CD14-positive monocyte (primary cell): Measurements from ENCODE around the gene GRK3. TPM values are rescaled to one million over a fixed set of nuclear protein-coding genes. Genes with fewer than 3 reads are reported as not detected.
"Not testable (repeated sequence)": the region's sequence is repeated elsewhere in the genome, so short reads cannot be mapped to it uniquely, and the experiment has no call there.

Source experiments
- DNase-seq, 3 donors: peaks; one replicate each; pipeline ENCODE4 v3.0.0-alpha.2; 2011 to 2022
- H2AFZ ChIP-seq: 2 replicates; pipeline ENCODE4 v1.6.0; 2012; ENCODE audit warnings: mild to moderate bottlenecking, low read depth, low read length, inconsistent platforms; ENCODE audit not compliant: insufficient read depth, poor library complexity, severe bottlenecking
- H3K27ac ChIP-seq, 2 donors: 1 replicate in 1 of 2; 2 replicates in 1 of 2; pipeline ENCODE4 v1.5.1; 2012 to 2013; ENCODE audit warnings: low read length in 2 of 2, control low read depth in 1 of 2, inconsistent platforms in 1 of 2, low read depth in 1 of 2, mild to moderate bottlenecking in 1 of 2
- H3K27me3 ChIP-seq, 2 donors: one replicate each; pipeline versions ENCODE4 v1.6.0 to v1.6.1; 2011 to 2013; ENCODE audit warnings: low read length in 2 of 2; ENCODE audit not compliant: control insufficient read depth in 2 of 2, insufficient read depth in 2 of 2
- H3K36me3 ChIP-seq, 2 donors: replicated peaks in 1 of 2; 1 replicate in 1 of 2; 2 replicates in 1 of 2; pipeline versions ENCODE4 v1.5.1 to v1.6.1; 2012 to 2013; ENCODE audit warnings: low read length in 2 of 2, control low read depth in 1 of 2, inconsistent platforms in 1 of 2, mild to moderate bottlenecking in 1 of 2; ENCODE audit not compliant: insufficient read depth in 2 of 2, control insufficient read depth in 1 of 2
- H3K4me1 ChIP-seq, 2 donors: 1 replicate in 1 of 2; 2 replicates in 1 of 2; pipeline versions ENCODE4 v1.5.1 to v1.6.1; 2012 to 2013; ENCODE audit warnings: low read length in 2 of 2, control low read depth in 1 of 2, inconsistent platforms in 1 of 2, mild to moderate bottlenecking in 1 of 2, moderate library complexity in 1 of 2; ENCODE audit not compliant: insufficient read depth in 2 of 2, control insufficient read depth in 1 of 2
- H3K4me2 ChIP-seq: replicated peaks from 2 replicates; pipeline ENCODE3; 2012; ENCODE audit warnings: low read length, moderate library complexity, mild to moderate bottlenecking; ENCODE audit not compliant: poor library complexity, severe bottlenecking; ENCODE audit errors: extremely low read depth
- H3K4me3 ChIP-seq, 3 experiments: fragments of 200-600 bp in 1 of 3; sonication (generic) in 1 of 3; replicated peaks in 1 of 3; 1 replicate in 2 of 3; 2 replicates in 1 of 3; pipeline ENCODE4 v1.5.1; 2011 to 2013; ENCODE audit warnings: low read length in 3 of 3, mild to moderate bottlenecking in 3 of 3, control low read depth in 2 of 3, low read depth in 2 of 3, inconsistent platforms in 1 of 3, moderate library complexity in 1 of 3
- H3K79me2 ChIP-seq: 2 replicates; pipeline ENCODE4 v1.6.0; 2012; ENCODE audit warnings: mild to moderate bottlenecking, control low read depth, inconsistent platforms, low read length, moderate library complexity; ENCODE audit not compliant: insufficient read depth
- H3K9ac ChIP-seq: 2 replicates; pipeline ENCODE4 v1.6.0; 2017; ENCODE audit warnings: low read length, mild to moderate bottlenecking; ENCODE audit not compliant: insufficient read depth, poor library complexity, severe bottlenecking
- H3K9me3 ChIP-seq, 2 donors: replicated peaks in 1 of 2; 1 replicate in 1 of 2; 2 replicates in 1 of 2; pipeline versions ENCODE4 v1.5.1 to v1.6.1; 2012 to 2013; ENCODE audit warnings: low read length in 2 of 2, control low read depth in 1 of 2; ENCODE audit not compliant: control insufficient read depth in 1 of 2, insufficient read depth in 1 of 2
- H4K20me1 ChIP-seq: 2 replicates; pipeline ENCODE4 v1.6.0; 2012; ENCODE audit warnings: mild to moderate bottlenecking, low read length, control low read depth, moderate library complexity; ENCODE audit not compliant: insufficient read depth
- H3K27ac Mint-ChIP-seq, 7 donors: one replicate each; pipeline ENCODE4 v1.8.0; 2020; ENCODE audit warnings: mild to moderate bottlenecking in 7 of 7, mixed read lengths in 7 of 7, moderate library complexity in 6 of 7, inconsistent platforms in 2 of 7
- H3K27me3 Mint-ChIP-seq, 3 donors: one replicate each; pipeline ENCODE4 v1.8.0; 2021 to 2022; ENCODE audit warnings: low read depth in 3 of 3, mild to moderate bottlenecking in 3 of 3, mixed read lengths in 3 of 3, moderate library complexity in 3 of 3, inconsistent platforms in 1 of 3
- H3K36me3 Mint-ChIP-seq, 2 donors: one replicate each; pipeline ENCODE4 v1.8.0; 2020; ENCODE audit warnings: mixed read lengths in 2 of 2, inconsistent platforms in 1 of 2, mild to moderate bottlenecking in 1 of 2
- H3K4me1 Mint-ChIP-seq: one replicate; pipeline ENCODE4 v1.8.0; 2020; ENCODE audit warnings: mild to moderate bottlenecking, mixed read lengths
- H3K4me3 Mint-ChIP-seq, 2 donors: one replicate each; pipeline ENCODE4 v1.8.0; 2020; ENCODE audit warnings: mild to moderate bottlenecking in 2 of 2, mixed read lengths in 2 of 2, moderate library complexity in 1 of 2
- H3K9me3 Mint-ChIP-seq, 7 donors: one replicate each; pipeline ENCODE4 v1.8.0; 2020 to 2022; ENCODE audit warnings: mixed read lengths in 7 of 7, mild to moderate bottlenecking in 6 of 7, moderate library complexity in 6 of 7, inconsistent platforms in 2 of 7
- WGBS: methylation state at CpG from one replicate; pipeline ENCODE4 v1.1.5; 2013; ENCODE audit warnings: missing lambda C conversion rate; ENCODE audit not compliant: insufficient coverage; 5-methylcytosine and 5-hydroxymethylcytosine counted together
- intact Hi-C, 2 donors: fragments of 100-400 bp; cut with micrococcal nuclease; formaldehyde crosslinking; loops; one replicate each; pipeline versions ENCODE4 v1.15.0 to v1.15.1; 2023
- polyA plus RNA-seq, 3 donors: library from polyadenylated mRNA; depleted of rRNA in 1 of 3; unstranded in 2 of 3; stranded (reverse) in 1 of 3; fragments of 300-500 nt in 2 of 3; fragments of >200 nt in 1 of 3; fragmentation: Illumina TruSeq in 2 of 3; gene quantifications; 1 replicate in 2 of 3; 2 replicates in 1 of 3; pipeline ENCODE4 v1.2.3, GENCODE V29; 2012 to 2021

The GRK3 gene
- polyA plus RNA-seq, 3 donors: 8.3 to 33.3 (median 9.6) TPM

GRCh38 chr22:25613131-25613530, 48.7 kb downstream of the GRK3 start:
- H3K4me1 Mint-ChIP-seq, intact Hi-C loops, H3K27me3 Mint-ChIP-seq, H2AFZ ChIP-seq, H3K4me2 ChIP-seq, DNase-seq, H3K4me3 Mint-ChIP-seq, H3K4me1 ChIP-seq, H3K27me3 ChIP-seq, H3K4me3 ChIP-seq, H3K9ac ChIP-seq, H3K27ac Mint-ChIP-seq, H3K9me3 ChIP-seq, H3K27ac ChIP-seq: not testable (repeated sequence)
- H3K79me2 ChIP-seq: peaks cover 84% of the 10 kb centered on the region
- peaks cover 8 to 35% of the 10 kb centered on the region in 2 donors for H3K36me3 ChIP-seq
- no CpG with 5 or more reads among the region's 3 CpGs for WGBS
- Mint-ChIP-seq H3K36me3 (peaks cover 34 to 49% of the 10 kb centered on the region in 2 donors), H3K9me3 (peaks cover 0 to 16% (median 6%) of the 10 kb centered on the region in 7 donors)
- H4K20me1 ChIP-seq: peaks cover 97% of the 10 kb centered on the region

DNA sequence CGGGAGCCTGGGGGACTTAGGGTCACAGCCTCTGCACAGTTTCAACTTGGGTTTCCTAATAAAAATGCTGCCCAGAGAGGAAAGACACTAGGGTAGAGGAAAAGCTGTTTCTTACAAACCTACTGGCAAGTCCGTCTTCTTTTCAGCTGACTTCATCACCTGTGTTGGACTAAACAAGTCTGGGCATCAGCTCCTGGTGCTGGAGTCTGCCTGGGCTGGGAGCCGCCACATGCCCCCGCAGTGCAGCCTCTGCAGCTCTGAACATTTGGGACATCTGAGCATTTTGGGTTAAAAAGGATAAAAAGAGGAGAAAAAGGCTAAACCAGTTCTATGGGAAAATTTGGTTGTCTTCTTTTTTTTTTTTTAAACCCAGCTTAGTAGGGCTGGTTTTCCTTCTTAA, 49.1 kb downstream of the GRK3 start:
- H3K27me3 Mint-ChIP-seq, intact Hi-C loops, H3K4me3 ChIP-seq, DNase-seq, H3K27me3 ChIP-seq, H3K4me1 Mint-ChIP-seq, H3K4me3 Mint-ChIP-seq, H3K9ac ChIP-seq, H2AFZ ChIP-seq, H3K4me2 ChIP-seq, H3K4me1 ChIP-seq, H3K9me3 ChIP-seq, H3K27ac ChIP-seq: not testable (repeated sequence)
- Mint-ChIP-seq H3K9me3 (peaks cover 0 to 16% (median 6%) of the 10 kb centered on the region in 7 donors), H3K36me3 (peaks cover 33 to 47% of the 10 kb centered on the region in 2 donors), H3K27ac (peak overlapping the region in 1 of 7 donors; percentile 57)
- peaks cover 84% of the 10 kb centered on the region for H3K79me2 ChIP-seq
- peaks cover 8 to 31% of the 10 kb centered on the region in 2 donors for H3K36me3 ChIP-seq
- WGBS: 100% methylated on average over 1 of the region's 4 CpGs
- H4K20me1 ChIP-seq: peaks cover 97% of the 10 kb centered on the region

GRCh38 chr22:25614791-25615190, 50.3 kb downstream of the GRK3 start:
- H3K27ac Mint-ChIP-seq, H3K27ac ChIP-seq, H2AFZ ChIP-seq, H3K4me1 ChIP-seq, H3K4me2 ChIP-seq, intact Hi-C loops, H3K9me3 ChIP-seq, H3K4me1 Mint-ChIP-seq, H3K4me3 Mint-ChIP-seq, H3K9ac ChIP-seq, H3K4me3 ChIP-seq, DNase-seq, H3K27me3 ChIP-seq, H3K27me3 Mint-ChIP-seq: not testable (repeated sequence)
- Histone ChIP-seq H4K20me1 (peaks cover 97% of the 10 kb centered on the region), H3K79me2 (peaks cover 87% of the 10 kb centered on the region), H3K36me3 (peaks cover 8 to 40% of the 10 kb centered on the region in 2 donors)
- Mint-ChIP-seq H3K36me3 (peaks cover 43 to 54% of the 10 kb centered on the region in 2 donors), H3K9me3 (peaks cover 0 to 13% (median 6%) of the 10 kb centered on the region in 7 donors)
- 96% methylated on average over 3 of the region's 3 CpGs for WGBS
